HepG2 (cell line): ENCODE measurements around the gene KLF11. TPM values are rescaled to one million over a fixed set of nuclear protein-coding genes. Genes with fewer than 3 reads are reported as not detected.

Experiments used
- ATF1 ChIP-seq: IDR thresholded peaks from 2 replicates; pipeline ENCODE4 v1.6.1; 2016; ENCODE audit warnings: mild to moderate bottlenecking, control low read depth
- BHLHE40 ChIP-seq: IDR thresholded peaks from 2 replicates; pipeline ENCODE4 v1.6.1; 2011; ENCODE audit warnings: low read length, improper control_type of control experiment
- DMAP1 ChIP-seq: IDR thresholded peaks from 2 replicates; pipeline ENCODE4 v1.6.1; 2016
- DRAP1 ChIP-seq: IDR thresholded peaks from 2 replicates; pipeline ENCODE4 v1.6.1; 2016; ENCODE audit warnings: missing genetic modification reagents, missing compliant biosample characterization
- EED ChIP-seq: sonication (generic); formaldehyde crosslinking; IDR thresholded peaks from 2 replicates; pipeline ENCODE4 v1.5.0; 2020; ENCODE audit warnings: mild to moderate bottlenecking, missing genetic modification reagents
- EP300 ChIP-seq, 3 experiments: sonication (generic) in 1 of 3; formaldehyde crosslinking in 1 of 3; IDR thresholded peaks; 2 replicates each; pipeline versions ENCODE4 v1.5.1 to v1.6.1; 2011 to 2020; ENCODE audit warnings: low read depth in 2 of 3, low read length in 2 of 3, borderline replicate concordance in 1 of 3, improper control_type of control experiment in 1 of 3, mild to moderate bottlenecking in 1 of 3, missing genetic modification reagents in 1 of 3, moderate library complexity in 1 of 3
- GATAD2A ChIP-seq: IDR thresholded peaks from 2 replicates; pipeline ENCODE4 v1.6.1; 2016
- JUN ChIP-seq: sonication (generic); formaldehyde crosslinking; IDR thresholded peaks from 2 replicates; pipeline ENCODE4 v1.4.0; 2020; ENCODE audit warnings: mild to moderate bottlenecking, missing genetic modification reagents
- KDM2A ChIP-seq: sonication (generic); formaldehyde crosslinking; IDR thresholded peaks from 2 replicates; pipeline ENCODE4 v1.4.0; 2020; ENCODE audit warnings: low read depth, missing genetic modification reagents, borderline replicate concordance
- KLF9 ChIP-seq: IDR thresholded peaks from 2 replicates; pipeline ENCODE4 v1.6.1; 2016; ENCODE audit warnings: low read depth
- MED13 ChIP-seq: sonication (generic); formaldehyde crosslinking; IDR thresholded peaks from 2 replicates; pipeline ENCODE4 v1.5.0; 2020; ENCODE audit warnings: missing genetic modification reagents
- PBX2 ChIP-seq: IDR thresholded peaks from 2 replicates; pipeline ENCODE4 v1.6.1; 2016; ENCODE audit warnings: control low read depth
- POLR2AphosphoS2 ChIP-seq: IDR thresholded peaks from 2 replicates; pipeline ENCODE4 v1.6.1; 2011; ENCODE audit warnings: low read depth, low read length, improper control_type of control experiment
- PRMT3 ChIP-seq: sonication (generic); formaldehyde crosslinking; IDR thresholded peaks from 2 replicates; pipeline ENCODE4 v1.8.1; 2022; ENCODE audit warnings: low read depth, mild to moderate bottlenecking, moderate library complexity, missing genetic modification reagents, borderline replicate concordance
- SCMH1 ChIP-seq: sonication (generic); formaldehyde crosslinking; IDR thresholded peaks from 2 replicates; pipeline ENCODE4 v1.9.0; 2021; ENCODE audit warnings: missing genetic modification reagents, mild to moderate bottlenecking, borderline replicate concordance
- SIN3A ChIP-seq: IDR thresholded peaks from 2 replicates; pipeline ENCODE4 v1.6.1; 2011; ENCODE audit warnings: low read depth, mild to moderate bottlenecking, control low read depth, low read length, borderline replicate concordance
- SNAPC5 ChIP-seq: sonication (generic); formaldehyde crosslinking; IDR thresholded peaks from 2 replicates; pipeline ENCODE4 v1.8.1; 2023; ENCODE audit warnings: mild to moderate bottlenecking, missing genetic modification reagents, borderline replicate concordance
- TSC22D2 ChIP-seq: sonication (generic); formaldehyde crosslinking; IDR thresholded peaks from 2 replicates; pipeline ENCODE4 v1.5.1; 2020; ENCODE audit warnings: missing genetic modification reagents, mild to moderate bottlenecking, borderline replicate concordance
- ZEB1 ChIP-seq: IDR thresholded peaks from 2 replicates; pipeline ENCODE4 v1.6.1; 2012; ENCODE audit warnings: mild to moderate bottlenecking, low read depth, inconsistent platforms; ENCODE audit not compliant: insufficient replicate concordance
- ZMYM3 ChIP-seq: sonication (generic); formaldehyde crosslinking; IDR thresholded peaks from 2 replicates; pipeline ENCODE4 v1.5.1; 2020; ENCODE audit warnings: mild to moderate bottlenecking, missing genetic modification reagents
- ZNF205 ChIP-seq: IDR thresholded peaks from 2 replicates; pipeline ENCODE4 v1.6.1; 2018; ENCODE audit warnings: missing biosample characterization, missing genetic modification reagents
- ZNF280B ChIP-seq: sonication (generic); formaldehyde crosslinking; IDR thresholded peaks from 2 replicates; pipeline ENCODE4 v1.5.0; 2020; ENCODE audit warnings: missing genetic modification reagents, mild to moderate bottlenecking, borderline replicate concordance
- ZNF354B ChIP-seq: sonication (generic); formaldehyde crosslinking; IDR thresholded peaks from 2 replicates; pipeline ENCODE4 v1.8.0; 2022; ENCODE audit warnings: mild to moderate bottlenecking, missing genetic modification reagents
- ZNF605 ChIP-seq: sonication (generic); formaldehyde crosslinking; IDR thresholded peaks from 2 replicates; pipeline ENCODE4 v1.8.0; 2022; ENCODE audit warnings: mild to moderate bottlenecking, missing genetic modification reagents
- ZNF644 ChIP-seq: IDR thresholded peaks from 2 replicates; pipeline ENCODE4 v1.6.1; 2016; ENCODE audit warnings: low read depth
- ZNF672 ChIP-seq: sonication (generic); formaldehyde crosslinking; IDR thresholded peaks from 2 replicates; pipeline ENCODE4 v1.8.1; 2022; ENCODE audit warnings: missing genetic modification reagents
- ZNF709 ChIP-seq: sonication (generic); formaldehyde crosslinking; IDR thresholded peaks from 2 replicates; pipeline ENCODE4 v1.5.0; 2020; ENCODE audit warnings: mild to moderate bottlenecking, missing genetic modification reagents
- ZNF788 ChIP-seq: sonication (generic); formaldehyde crosslinking; IDR thresholded peaks from 2 replicates; pipeline ENCODE4 v1.5.0; 2020; ENCODE audit warnings: mild to moderate bottlenecking, missing genetic modification reagents, borderline replicate concordance
- ZSCAN20 ChIP-seq: sonication (generic); formaldehyde crosslinking; IDR thresholded peaks from 2 replicates; pipeline ENCODE4 v1.4.0; 2020; ENCODE audit warnings: missing genetic modification reagents, mild to moderate bottlenecking, borderline replicate concordance
- polyA plus RNA-seq, 8 experiments: library from polyadenylated mRNA; depleted of rRNA in 3 of 8; stranded (reverse) in 7 of 8; unstranded in 1 of 8; fragments of >200 nt; fragmentation: Illumina TruSeq in 4 of 8; extraction: Trizol in 4 of 8; gene quantifications; 2 replicates each; pipeline versions ENCODE4 v1.2.1 to v1.2.3, GENCODE V29; 2011 to 2016; ENCODE audit warnings: low read depth in 4 of 8, missing spikeins in 1 of 8, mixed read lengths in 1 of 8; ENCODE audit not compliant: insufficient read depth in 1 of 8
- total RNA-seq, 5 experiments: library from RNA; depleted of rRNA; stranded (reverse); fragments of >200 nt; fragmentation: Illumina TruSeq; extraction: Trizol; gene quantifications; 2 replicates each; pipeline ENCODE4 v1.2.3, GENCODE V29; 2016; ENCODE audit warnings: low read depth in 1 of 5

Gene KLF11
- total and polyA plus RNA-seq, 2 of the 13 experiments (the other 11 are each of a cell fraction or from before 2014, with no cell fraction given), result 2.5 to 11.8 TPM

- TF ChIP-seq JUN (no peak), DRAP1 (peak; percentile 7; the same call in 1 of the 2 replicates), ZSCAN20 (CRISPR knock-in tag) (no peak), EP300 (IDR thresholded peaks at IDR 0.05; ENCODE audit: low read depth in 2 of 2, low read length in 2 of 2) (no peak), EP300 (CRISPR knock-in tag; IDR thresholded peaks at IDR 0.05; ENCODE audit: borderline replicate concordance) (no peak), ZNF709 (peak; percentile 11; the same call in 1 of the 2 replicates), KDM2A (CRISPR knock-in tag) (peak; percentile 27; the same call in 1 of the 2 replicates), EED (peak; percentile 79; the same call in 1 of the 2 replicates), POLR2AphosphoS2 (no peak), ZNF354B (no peak), BHLHE40 (no peak), PRMT3 (no peak), ATF1 (CRISPR knock-in tag) (no peak), ZNF280B (CRISPR knock-in tag) (0 out of 2 replicates have a peak, but pooled peaks have one; percentile 6), GATAD2A (CRISPR knock-in tag) (peak; percentile 51), ZNF672 (no peak), PBX2 (no peak), ZNF605 (CRISPR knock-in tag) (no peak; the same call in 1 of the 2 replicates), DMAP1 (CRISPR knock-in tag) (no peak; the same call in 1 of the 2 replicates), ZNF788 (CRISPR knock-in tag) (no peak; the same call in 1 of the 2 replicates), ZNF205 (CRISPR knock-in tag) (no peak), MED13 (no peak), TSC22D2 (no peak), ZMYM3 (CRISPR knock-in tag) (peak; percentile 76), SIN3A (no peak), KLF9 (CRISPR knock-in tag) (no peak), ZEB1 (no peak), SNAPC5 (CRISPR knock-in tag) (no peak), SCMH1 (CRISPR knock-in tag) (no peak), ZNF644 (CRISPR knock-in tag) (no peak)
Observed at GRCh38 chr2:10042301-10043161, 819 bp upstream of the KLF11 start (continued).
